ENCODE measurements around the gene SMARCC1.
"Not testable (repeated sequence)": the region's sequence is repeated elsewhere in the genome, so short reads cannot be mapped to it uniquely, and the experiment has no call there.

- TF ChIP-seq CTCF (tag by site-specific recombination; IDR thresholded peaks at IDR 0.05); ZNF280D (tag by site-specific recombination; IDR thresholded peaks at IDR 0.05); ZNF639 (tag by site-specific recombination; IDR thresholded peaks at IDR 0.05); ZNF747 (tag by site-specific recombination; IDR thresholded peaks at IDR 0.05); PRDM2 (tag by site-specific recombination; IDR thresholded peaks at IDR 0.05; ENCODE audit: borderline replicate concordance); REST (tag by site-specific recombination; IDR thresholded peaks at IDR 0.05); KLF10 (tag by site-specific recombination; IDR thresholded peaks at IDR 0.05); ZNF274 (IDR thresholded peaks at IDR 0.05; ENCODE audit: low read length); ZNF274 (tag by site-specific recombination; IDR thresholded peaks at IDR 0.05; ENCODE audit: borderline replicate concordance); ZNF324 (tag by site-specific recombination; IDR thresholded peaks at IDR 0.05); HOXC10 (CRISPR knock-in tag; IDR thresholded peaks at IDR 0.05); ZBTB49 (tag by site-specific recombination; IDR thresholded peaks at IDR 0.05; ENCODE audit: low read depth); ZNF791 (tag by site-specific recombination; IDR thresholded peaks at IDR 0.05); YY1 (tag by site-specific recombination; IDR thresholded peaks at IDR 0.05): not testable (repeated sequence)
These were observed 47.8 kb upstream of the SMARCC1 start for GRCh38 chr3:47829482-47829881.
